Measurements from ENCODE around the gene SETD1A. TPM values are rescaled to one million over a fixed set of nuclear protein-coding genes. Genes with fewer than 3 reads are reported as not detected.

The SETD1A gene
- 10 to 100 TPM; 13.4 to 24.7 (median 13.7) TPM for total RNA-seq
- long read RNA-seq, donor 1, partial matches to known transcripts: 7 of 9 reads
- long read RNA-seq, donor 1, other reads (novel, unspliced or antisense): 2 of 9 reads
- long read RNA-seq, donor 2, partial matches to known transcripts: 1 of 1 reads
- long read RNA-seq, donor 2, other reads (novel, unspliced or antisense): 0 of 1 reads

DNA sequence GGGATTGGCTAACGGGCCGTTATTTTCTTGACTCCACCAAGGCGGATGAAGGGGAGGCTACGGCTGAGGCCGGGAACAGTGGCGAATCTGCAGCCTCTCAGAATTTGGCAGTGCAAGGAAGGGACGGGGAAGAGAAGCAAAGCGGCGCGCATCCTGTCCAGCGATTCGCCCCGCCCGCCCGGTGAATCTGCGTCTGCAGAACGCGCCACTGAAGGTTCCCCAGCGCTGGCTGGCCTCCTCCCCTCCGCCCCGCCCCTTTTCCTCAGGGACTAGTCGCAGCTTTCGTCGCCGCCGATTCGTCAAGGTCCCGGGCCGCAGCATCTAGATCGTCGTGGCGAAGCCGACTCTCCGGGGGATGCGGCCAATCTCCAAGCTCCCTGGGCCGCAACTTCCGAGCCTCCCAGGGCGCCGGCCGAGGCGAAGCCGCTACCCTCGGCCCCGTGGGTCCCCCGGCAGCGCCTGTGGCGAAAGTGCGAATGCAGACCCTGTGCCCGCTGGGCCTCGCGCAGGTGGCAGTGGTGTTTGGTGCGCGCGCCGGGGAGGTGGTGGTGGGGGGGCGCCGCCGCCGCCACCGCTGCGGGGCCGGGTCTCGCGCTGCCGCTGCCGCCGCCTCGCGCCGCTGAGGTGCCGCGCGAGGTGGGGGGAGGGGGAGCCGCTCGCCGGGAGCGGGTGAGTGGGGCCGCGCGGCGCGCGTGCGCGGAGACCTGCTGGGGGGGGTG, at the start of gene SETD1A:
Gene SETD1A (plus strand): TSS at position 299 of the 719 bp plus-strand sequence. CDS start 978 bp downstream, outside the sequence.
- no peaks in the 10 kb centered on the region for H3K9me3 ChIP-seq
- H3K4me1 ChIP-seq (ENCODE audit: low read depth): peaks cover 12% of the 10 kb centered on the region
- intact Hi-C loops (cut with DNase I, micrococcal nuclease): no loop called here
- H3K36me3 ChIP-seq (ENCODE audit: low read depth): peaks cover 5% of the 10 kb centered on the region
- no peak for TF ChIP-seq CTCF (IDR thresholded peaks at IDR 0.05)
- DNase-seq (peak; percentile 95 to 99 (median 95)), ATAC-seq (peak; percentile 95)
- peak within 1 kb of the TSS; percentile 74 for H3K4me3 ChIP-seq

DNA sequence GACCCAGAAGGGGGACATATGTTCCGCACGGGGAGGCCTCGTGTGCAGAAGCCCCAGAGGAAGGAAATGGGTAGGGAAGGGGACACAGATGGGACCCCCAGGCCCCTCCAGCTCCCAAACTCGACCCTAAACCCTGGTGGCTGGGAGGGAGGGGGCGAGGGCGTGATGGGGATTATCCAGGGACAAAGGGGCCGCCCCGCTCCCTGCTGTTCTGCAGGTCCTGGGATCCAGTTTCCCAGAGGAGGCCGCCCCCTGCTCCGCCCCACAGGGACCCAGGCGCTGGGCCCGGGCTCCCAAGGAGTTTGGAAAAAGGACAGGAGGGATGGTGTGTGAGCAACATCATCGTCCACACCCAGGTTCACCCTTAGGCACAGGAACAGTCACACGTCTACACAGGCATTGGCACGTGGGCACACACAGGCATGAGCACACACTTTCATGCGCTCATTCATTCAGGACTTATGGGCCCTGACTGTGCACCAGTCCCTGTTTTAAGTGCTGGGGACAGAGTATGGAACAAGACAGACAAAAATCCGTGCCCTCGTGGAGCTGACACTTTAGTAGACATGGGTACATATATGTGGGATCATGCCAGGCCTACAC, 47.0 kb upstream of the SETD1A start:
- DNase-seq: no peak
- ATAC-seq: no peak
- TF ChIP-seq CTCF (IDR thresholded peaks at IDR 0.05): no peak
- Histone ChIP-seq H3K4me1 (ENCODE audit: low read depth) (no peaks in the 10 kb centered on the region), H3K4me3 (no peak overlapping the region), H3K36me3 (ENCODE audit: low read depth) (no peaks in the 10 kb centered on the region), H3K9me3 (no peaks in the 10 kb centered on the region)
- intact Hi-C loops (cut with DNase I, micrococcal nuclease): loop anchor here in 1 of 2 donors (5.0 kb wide), 1 partner anchor 73 kb away; no protein-coding TSS in a partner anchor

- intact Hi-C loops (cut with DNase I, micrococcal nuclease): loop anchor here in 1 of 2 donors (5.0 kb wide), 1 partner anchor 76 kb away; no protein-coding TSS in a partner anchor
- H3K36me3 ChIP-seq (ENCODE audit: low read depth): no peaks in the 10 kb centered on the region
Observed at GRCh38 chr16:30912794-30913412, 44.7 kb upstream of the SETD1A start.

GRCh38 chr16:30914830-30915229, 42.7 kb upstream of the SETD1A start:
- intact Hi-C loops (cut with DNase I, micrococcal nuclease): loop anchor here in 1 of 2 donors (5.0 kb wide), 1 partner anchor 78 kb away; no protein-coding TSS in a partner anchor
- Histone ChIP-seq H3K4me1 (ENCODE audit: low read depth) (no peaks in the 10 kb centered on the region), H3K4me3 (no peak overlapping the region), H3K36me3 (ENCODE audit: low read depth) (no peaks in the 10 kb centered on the region), H3K9me3 (no peaks in the 10 kb centered on the region)
- TF ChIP-seq CTCF (IDR thresholded peaks at IDR 0.05): no peak
- ATAC-seq (no peak), DNase-seq (no peak)

More at GRCh38 chr16:30912794-30913412, 44.7 kb upstream of the SETD1A start:
- ATAC-seq (no peak), DNase-seq (no peak)
- no peak for TF ChIP-seq CTCF (IDR thresholded peaks at IDR 0.05)
- no peaks in the 10 kb centered on the region for H3K9me3 ChIP-seq
- no peaks in the 10 kb centered on the region for H3K4me1 ChIP-seq (ENCODE audit: low read depth)
- no peak overlapping the region for H3K4me3 ChIP-seq

DNA sequence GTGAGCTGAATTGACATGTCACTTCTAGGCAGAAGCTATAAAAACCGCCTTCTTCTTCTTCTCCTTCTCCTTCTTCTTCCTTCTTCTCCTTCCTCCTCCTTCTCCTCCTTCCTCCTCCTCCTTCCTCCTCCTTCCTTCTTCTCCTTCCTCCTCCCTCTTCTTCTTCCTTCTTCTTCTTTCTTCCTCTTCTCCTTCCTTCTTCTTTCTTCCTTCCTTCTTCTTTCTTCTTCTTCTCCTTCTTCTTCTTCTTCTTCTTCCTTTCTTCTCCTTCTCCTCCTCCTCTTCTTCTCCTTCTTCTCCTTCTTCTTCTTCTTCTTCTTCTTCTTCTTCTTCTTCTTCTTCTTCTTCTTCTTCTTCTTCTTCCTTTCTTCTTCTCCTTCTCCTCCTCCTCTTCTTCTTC, 38.9 kb upstream of the SETD1A start:
- peaks cover 4% of the 10 kb centered on the region for H3K4me1 ChIP-seq (ENCODE audit: low read depth)
- no peak overlapping the region for H3K4me3 ChIP-seq
- H3K36me3 ChIP-seq (ENCODE audit: low read depth): peaks cover 4% of the 10 kb centered on the region
- intact Hi-C loops (cut with DNase I, micrococcal nuclease): no loop called here
- ATAC-seq (no peak), DNase-seq (no peak)
- H3K9me3 ChIP-seq: no peaks in the 10 kb centered on the region
- no peak for TF ChIP-seq CTCF (IDR thresholded peaks at IDR 0.05)
